H9 (cell line): ENCODE data around the gene PLXNC1. TPM values are rescaled to one million over a fixed set of nuclear protein-coding genes. Genes with fewer than 3 reads are reported as not detected.

Experiments used
- DNase-seq: peaks from one replicate; pipeline ENCODE4 v3.0.0-alpha.2; 2017
- H2AFZ ChIP-seq: one replicate; pipeline ENCODE4 v1.6.1; 2013; ENCODE audit warnings: mild to moderate bottlenecking, low read length, control low read depth, moderate library complexity
- H2AK5ac ChIP-seq: 2 replicates; pipeline ENCODE4 v1.6.1; 2013; ENCODE audit warnings: low read length, control low read depth, mixed read lengths; ENCODE audit not compliant: insufficient read length
- H2BK120ac ChIP-seq: one replicate; pipeline ENCODE4 v1.6.1; 2013; ENCODE audit warnings: low read depth, mild to moderate bottlenecking, low read length, control low read depth, inconsistent platforms; ENCODE audit not compliant: poor library complexity, severe bottlenecking
- H2BK12ac ChIP-seq: 2 replicates; pipeline ENCODE4 v1.6.1; 2013; ENCODE audit warnings: low read length, control low read depth, mixed read lengths, low read depth; ENCODE audit not compliant: insufficient read length
- H2BK15ac ChIP-seq: 2 replicates; pipeline ENCODE4 v1.6.1; 2013; ENCODE audit warnings: low read depth, low read length, control low read depth
- H2BK20ac ChIP-seq: one replicate; pipeline ENCODE4 v1.6.1; 2013; ENCODE audit warnings: low read depth, mild to moderate bottlenecking, low read length, control low read depth, inconsistent platforms; ENCODE audit not compliant: poor library complexity, severe bottlenecking
- H2BK5ac ChIP-seq: 2 replicates; pipeline ENCODE4 v1.6.1; 2013; ENCODE audit warnings: low read length, control low read depth, mixed read lengths; ENCODE audit not compliant: insufficient read length
- H3K14ac ChIP-seq: 2 replicates; pipeline ENCODE4 v1.6.1; 2013; ENCODE audit warnings: low read length, control low read depth; ENCODE audit not compliant: insufficient read depth
- H3K18ac ChIP-seq: 2 replicates; pipeline ENCODE4 v1.6.1; 2013; ENCODE audit warnings: low read depth, mild to moderate bottlenecking, mixed read lengths, low read length, control low read depth; ENCODE audit not compliant: insufficient read length
- H3K23ac ChIP-seq: 2 replicates; pipeline ENCODE4 v1.6.1; 2013; ENCODE audit warnings: low read length, control low read depth, mixed read lengths, low read depth; ENCODE audit not compliant: insufficient read length
- H3K23me2 ChIP-seq: 2 replicates; pipeline ENCODE4 v1.6.1; 2013; ENCODE audit warnings: low read depth, mild to moderate bottlenecking, mixed read lengths, low read length, control low read depth; ENCODE audit not compliant: insufficient read length, poor library complexity, severe bottlenecking
- H3K27ac ChIP-seq: 2 replicates; pipeline ENCODE4 v1.5.1; 2013; ENCODE audit warnings: low read length, control low read depth, mixed read lengths, low read depth; ENCODE audit not compliant: insufficient read length
- H3K27me3 ChIP-seq: 2 replicates; pipeline ENCODE4 v1.6.1; 2013; ENCODE audit warnings: low read length, control low read depth, inconsistent platforms; ENCODE audit not compliant: insufficient read depth
- H3K4ac ChIP-seq: 2 replicates; pipeline ENCODE4 v1.6.1; 2013; ENCODE audit warnings: low read depth, mild to moderate bottlenecking, control low read depth, inconsistent platforms, low read length, moderate library complexity
- H3K4me1 ChIP-seq: 2 replicates; pipeline ENCODE4 v1.6.1; 2013; ENCODE audit warnings: low read length, control low read depth, inconsistent platforms; ENCODE audit not compliant: insufficient read depth
- H3K4me2 ChIP-seq: 2 replicates; pipeline ENCODE4 v1.6.1; 2013; ENCODE audit warnings: low read length, control low read depth, mixed read lengths; ENCODE audit not compliant: insufficient read length, insufficient read depth
- H3K56ac ChIP-seq: 2 replicates; pipeline ENCODE4 v1.6.1; 2013; ENCODE audit warnings: low read depth, mild to moderate bottlenecking, mixed read lengths, low read length, control low read depth; ENCODE audit not compliant: insufficient read length
- H3K79me1 ChIP-seq: 2 replicates; pipeline ENCODE4 v1.6.1; 2013; ENCODE audit warnings: low read depth, mild to moderate bottlenecking, moderate library complexity, low read length, control low read depth, inconsistent platforms; ENCODE audit not compliant: insufficient read depth, poor library complexity, severe bottlenecking
- H3K79me2 ChIP-seq: 2 replicates; pipeline ENCODE4 v1.6.1; 2013; ENCODE audit warnings: low read length, control low read depth, inconsistent platforms; ENCODE audit not compliant: insufficient read depth
- H3K9ac ChIP-seq: 2 replicates; pipeline ENCODE4 v1.6.1; 2013; ENCODE audit warnings: low read length, control low read depth, mixed read lengths; ENCODE audit not compliant: insufficient read length; ENCODE audit errors: extremely low read depth
- H3K9me3 ChIP-seq: one replicate; pipeline ENCODE4 v1.6.1; 2013; ENCODE audit warnings: low read depth, low read length, inconsistent platforms; ENCODE audit not compliant: control insufficient read depth
- H3T11ph ChIP-seq: one replicate; pipeline ENCODE4 v1.6.1; 2013; ENCODE audit warnings: mild to moderate bottlenecking, low read length, control low read depth, inconsistent platforms
- H4K20me1 ChIP-seq: one replicate; pipeline ENCODE4 v1.6.1; 2013; ENCODE audit not compliant: control insufficient read depth, insufficient read length, insufficient read depth
- H4K5ac ChIP-seq: 2 replicates; pipeline ENCODE4 v1.6.1; 2013; ENCODE audit warnings: low read depth, mild to moderate bottlenecking, mixed read lengths, low read length, control low read depth; ENCODE audit not compliant: insufficient read length
- H4K8ac ChIP-seq: replicated peaks from 2 replicates; pipeline ENCODE4 v1.6.1; 2013; ENCODE audit warnings: low read length, control low read depth, mixed read lengths, low read depth; ENCODE audit not compliant: insufficient read length
- H4K91ac ChIP-seq: 2 replicates; pipeline ENCODE4 v1.6.1; 2013; ENCODE audit warnings: low read depth, mild to moderate bottlenecking, moderate library complexity, mixed read lengths, low read length, control low read depth; ENCODE audit not compliant: insufficient read length
- H3K27ac Mint-ChIP-seq, 3 experiments: 2 replicates in 2 of 3; 3 replicates in 1 of 3; pipeline ENCODE4 v1.8.0; 2020 to 2021; ENCODE audit warnings: mixed read lengths in 3 of 3, mild to moderate bottlenecking in 1 of 3, moderate library complexity in 1 of 3
- H3K27me3 Mint-ChIP-seq: 2 replicates; pipeline ENCODE4 v1.8.0; 2021; ENCODE audit warnings: low read depth, mild to moderate bottlenecking, moderate library complexity, mixed read lengths
- H3K36me3 Mint-ChIP-seq, 3 experiments: 2 replicates in 2 of 3; 3 replicates in 1 of 3; pipeline ENCODE4 v1.8.0; 2020 to 2021; ENCODE audit warnings: low read depth in 3 of 3, mixed read lengths in 3 of 3; ENCODE audit not compliant: insufficient read depth in 1 of 3
- H3K4me1 Mint-ChIP-seq, 2 experiments: 2 replicates each; pipeline ENCODE4 v1.8.0; 2020; ENCODE audit warnings: mixed read lengths in 2 of 2
- H3K4me3 Mint-ChIP-seq, 2 experiments: 2 replicates in 1 of 2; 3 replicates in 1 of 2; pipeline ENCODE4 v1.8.0; 2020 to 2021; ENCODE audit warnings: mild to moderate bottlenecking in 2 of 2, mixed read lengths in 2 of 2, moderate library complexity in 1 of 2
- H3K9me3 Mint-ChIP-seq, 2 experiments: 2 replicates in 1 of 2; 3 replicates in 1 of 2; pipeline ENCODE4 v1.8.0; 2020; ENCODE audit warnings: mild to moderate bottlenecking in 2 of 2, mixed read lengths in 2 of 2, moderate library complexity in 1 of 2
- WGBS: extraction: QIAGEN DNeasy Blood & Tissue Kit; methylation state at CpG from one replicate; pipeline ENCODE4 v1.1.7; 2013; ENCODE audit warnings: missing lambda C conversion rate, low lambda C conversion rate, mixed read lengths; ENCODE audit not compliant: insufficient read length; ENCODE audit errors: extremely low coverage; 5-methylcytosine and 5-hydroxymethylcytosine counted together
- total RNA-seq: library from RNA; stranded (reverse); gene quantifications from 2 replicates; pipeline ENCODE4 v1.2.1, GENCODE V29; 2021
- TF ChIP-seq, protein P1 (sequence below): fragments of 200-600 bp; sonication (generic); conservative IDR thresholded peaks from 3 replicates; pipeline ENCODE4 v1.8.0; 2021; ENCODE audit warnings: antibody characterized with exemption, mild to moderate bottlenecking

PLXNC1 gene
- total RNA-seq, 1 experiment from 2014 or later: 1.2 TPM

DNA sequence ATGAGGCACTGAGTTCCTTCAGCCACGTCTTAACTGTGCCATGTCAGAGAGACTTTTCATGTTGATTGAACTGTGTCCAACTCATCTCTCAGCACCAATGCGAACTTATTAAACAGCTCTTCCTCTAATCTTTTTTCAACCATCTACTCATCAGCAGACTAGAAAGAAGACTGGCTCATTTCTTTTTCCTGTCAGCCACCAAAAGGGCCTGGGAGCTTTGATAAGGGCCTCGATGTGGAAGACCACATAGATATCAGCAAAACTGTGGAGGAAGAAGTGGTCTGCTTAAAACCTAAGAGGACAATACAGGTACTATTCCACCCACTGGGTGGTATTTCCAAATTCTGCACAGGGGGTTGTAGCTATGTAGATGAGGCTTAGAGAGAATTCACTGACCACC lies 3.6 kb upstream of the PLXNC1 start:
- no CpG with 5 or more reads among the region's 3 CpGs for WGBS
- no peak for DNase-seq

More for the DNA sequence above, 3.6 kb upstream of the PLXNC1 start:
- Histone ChIP-seq H3K79me1 (no peaks in the 10 kb centered on the region), H2BK5ac (no peak overlapping the region), H2BK15ac (no peak overlapping the region), H3K14ac (no peak overlapping the region), H3K4me2 (no peak overlapping the region), H3T11ph (no peak overlapping the region), H3K27me3 (peaks cover 23% of the 10 kb centered on the region), H3K18ac (no peak overlapping the region), H2AK5ac (no peak overlapping the region), H3K9ac (no peak overlapping the region), H3K27ac (no peak overlapping the region), H2BK12ac (no peak overlapping the region), H3K9me3 (no peaks in the 10 kb centered on the region), H4K5ac (no peak overlapping the region), H2BK120ac (no peak overlapping the region), H4K91ac (no peak overlapping the region), H3K56ac (no peak overlapping the region), H3K79me2 (no peaks in the 10 kb centered on the region), H4K20me1 (no peaks in the 10 kb centered on the region), H3K23ac (no peak overlapping the region), H3K4ac (no peak overlapping the region), H2AFZ (no peak overlapping the region), H3K4me1 (no peaks in the 10 kb centered on the region), H4K8ac (no peak overlapping the region), H2BK20ac (no peak overlapping the region), H3K23me2 (peaks cover 14% of the 10 kb centered on the region)
- H3K27me3 Mint-ChIP-seq: peaks cover 84% of the 10 kb centered on the region
- H3K9me3 Mint-ChIP-seq: no peaks in the 10 kb centered on the region; a peak in 1 of 5 replicates
- H3K27ac Mint-ChIP-seq: no peak overlapping the region
- TF ChIP-seq, protein P1, sequence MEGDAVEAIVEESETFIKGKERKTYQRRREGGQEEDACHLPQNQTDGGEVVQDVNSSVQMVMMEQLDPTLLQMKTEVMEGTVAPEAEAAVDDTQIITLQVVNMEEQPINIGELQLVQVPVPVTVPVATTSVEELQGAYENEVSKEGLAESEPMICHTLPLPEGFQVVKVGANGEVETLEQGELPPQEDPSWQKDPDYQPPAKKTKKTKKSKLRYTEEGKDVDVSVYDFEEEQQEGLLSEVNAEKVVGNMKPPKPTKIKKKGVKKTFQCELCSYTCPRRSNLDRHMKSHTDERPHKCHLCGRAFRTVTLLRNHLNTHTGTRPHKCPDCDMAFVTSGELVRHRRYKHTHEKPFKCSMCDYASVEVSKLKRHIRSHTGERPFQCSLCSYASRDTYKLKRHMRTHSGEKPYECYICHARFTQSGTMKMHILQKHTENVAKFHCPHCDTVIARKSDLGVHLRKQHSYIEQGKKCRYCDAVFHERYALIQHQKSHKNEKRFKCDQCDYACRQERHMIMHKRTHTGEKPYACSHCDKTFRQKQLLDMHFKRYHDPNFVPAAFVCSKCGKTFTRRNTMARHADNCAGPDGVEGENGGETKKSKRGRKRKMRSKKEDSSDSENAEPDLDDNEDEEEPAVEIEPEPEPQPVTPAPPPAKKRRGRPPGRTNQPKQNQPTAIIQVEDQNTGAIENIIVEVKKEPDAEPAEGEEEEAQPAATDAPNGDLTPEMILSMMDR: no peak
- no peaks in the 10 kb centered on the region for H3K36me3 Mint-ChIP-seq
- no peak overlapping the region; a peak in 1 of 5 replicates for H3K4me3 Mint-ChIP-seq
- H3K4me1 Mint-ChIP-seq: peaks cover 14 to 17% of the 10 kb centered on the region in 2 experiments
